Pancreas (tissue), 10 donors: ENCODE results near the gene EIF5A2. TPM values are rescaled to one million over a fixed set of nuclear protein-coding genes. Genes with fewer than 3 reads are reported as not detected.

Source experiments
- ATAC-seq, 4 donors: fragments of 200-7000 bp; cut with Tn5 transposase; one replicate each; pipeline versions ENCODE4 v1.8.0 to v1.9.1; 2020; ENCODE audit warnings: mild to moderate bottlenecking in 4 of 4, moderate library complexity in 4 of 4
- DNase-seq, 6 donors: peaks; one replicate each; pipeline ENCODE4 v3.0.0-alpha.2; 2020
- FAIRE-seq: peaks from 2 replicates; lab custom pipeline; 2012; peaks lifted over from hg19 to GRCh38; lab: Jason Lieb, UNC
- H3K27ac ChIP-seq, 4 donors: fragments of 200-600 bp; sonication (generic); 1 replicate in 3 of 4; 2 replicates in 1 of 4; pipeline versions ENCODE4 v1.5.0 to v1.8.0; 2020
- H3K27me3 ChIP-seq, 4 donors: fragments of 200-600 bp; one replicate each; pipeline ENCODE4 v1.8.0; 2021
- H3K36me3 ChIP-seq, 3 donors: fragments of 200-600 bp; sonication (generic) in 1 of 3; one replicate each; pipeline versions ENCODE4 v1.5.0 to v1.8.0; 2020 to 2021
- H3K4me1 ChIP-seq, 3 donors: fragments of 200-600 bp; one replicate each; pipeline ENCODE4 v1.8.0; 2021
- H3K4me3 ChIP-seq, 4 donors: fragments of 200-600 bp; sonication (generic) in 2 of 4; one replicate each; pipeline versions ENCODE4 v1.5.0 to v1.8.0; 2020 to 2021
- H3K9me3 ChIP-seq, 4 donors: fragments of 200-600 bp; one replicate each; pipeline ENCODE4 v1.8.0; 2021
- CTCF ChIP-seq, 4 donors: fragments of 200-600 bp; sonication (generic) in 3 of 4; IDR thresholded peaks; one replicate each; pipeline versions ENCODE4 v1.5.0 to v1.8.0; 2021; ENCODE audit warnings: antibody characterized with exemption in 4 of 4
- WGBS, 2 donors: extraction: QIAGEN DNeasy Blood & Tissue Kit; methylation state at CpG; one replicate each; pipeline ENCODE4 v1.1.7; 2013; 5-methylcytosine and 5-hydroxymethylcytosine counted together
- intact Hi-C, 3 donors: fragments of 100-400 bp; cut with DNase I; formaldehyde crosslinking; loops; one replicate each; pipeline versions ENCODE4 v1.11.1 to v1.14.2; 2022
- polyA plus RNA-seq, 2 donors: library from polyadenylated mRNA; stranded (reverse); fragments of 200-250 nt; gene quantifications; one replicate each; pipeline ENCODE4 v1.2.3, GENCODE V29; 2013
- total RNA-seq, 6 donors: library from RNA; stranded (reverse); fragmentation: NEBNext Ultra II Directional in 4 of 6; extraction: Animal tissue kit (Norgen Biotek cat#: 25700) in 4 of 6; gene quantifications; one replicate each; pipeline versions ENCODE4 v1.2.1 to v1.2.4, GENCODE V29; 2021 to 2023
- donor health status: healthy with polysubstance abuse.
- donor health status: DM: no; HTN: no; CAD: no; lungs with moderate emphysema.
- donor health status: DM: no; HTN: no; CAD: no.
- donor health status: control.
- donor health status: control.
- donor health status: Bipolar disorder and iron deficiency.
- donor health status: DM: yes; HTN: yes; CAD: no.
- donor health status: DM: no; HTN: no; CAD: no.
- donor health status: DM: no; HTN: no; CAD: no.
- donor health status: DM: yes; HTN: yes; CAD: no.

The EIF5A2 gene
- 1 to 10 TPM; 1.9 to 6.7 (median 4.2) TPM for total RNA-seq
- polyA plus RNA-seq: 1 to 10 TPM in 1 of 2 donors, under 1 TPM in 1; 0.99 to 1.6 TPM

DNA sequence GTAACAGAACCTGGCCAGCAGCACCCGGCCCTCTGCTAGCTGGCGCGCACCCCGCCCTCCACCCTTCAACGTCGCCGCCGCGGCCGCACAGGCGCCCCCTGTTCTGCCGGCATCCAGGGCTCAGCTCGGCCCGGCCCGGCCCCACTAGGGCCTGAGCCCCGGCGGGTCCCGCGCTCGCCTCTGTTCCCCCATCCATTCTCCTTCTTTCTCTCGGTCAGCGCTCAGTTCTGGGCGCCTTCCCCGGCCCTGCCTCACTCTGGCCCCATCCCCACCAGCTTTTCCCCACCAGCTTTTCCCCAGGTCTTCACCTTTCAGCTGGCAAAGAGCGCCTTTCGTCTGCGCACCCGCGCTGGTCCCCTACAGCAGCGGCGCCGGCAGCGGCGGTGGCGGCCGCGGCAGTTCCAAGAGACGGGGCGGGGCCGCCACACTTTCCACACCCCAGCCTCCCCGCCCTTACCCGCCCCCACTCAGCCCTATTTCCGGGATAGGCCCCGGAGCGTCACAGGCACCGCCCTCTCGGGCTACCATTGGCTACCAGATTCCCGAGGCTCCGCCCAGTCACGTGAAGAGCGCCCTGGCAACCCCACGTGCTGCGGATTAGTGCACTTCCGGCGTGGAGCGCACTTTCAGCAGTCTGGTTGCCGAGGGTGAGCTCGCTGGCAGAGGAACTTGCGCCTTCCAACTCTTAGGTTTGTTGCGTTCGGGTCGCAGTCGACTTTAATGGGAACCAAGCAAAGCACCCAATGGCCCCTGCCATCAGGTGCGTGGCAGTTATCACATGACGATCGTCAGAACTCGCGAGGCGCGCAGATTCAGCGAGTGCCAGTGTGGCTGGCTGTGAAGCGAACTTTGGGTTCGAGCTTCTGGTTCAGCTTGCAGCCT, at the start of gene EIF5A2:
Gene EIF5A2, minus strand, starts transcription at position 403 of the 882 bp plus-strand sequence. CDS start 831 bp downstream, outside the sequence.
- FAIRE-seq (no peak), DNase-seq (peak; percentile 91 to 96 (median 95)), ATAC-seq (peak; percentile 97 to 99 (median 98))
- Histone ChIP-seq H3K27me3 (no peaks in the 10 kb centered on the region), H3K4me3 (peak within 1 kb of the TSS; percentile 69 to 83 (median 76)), H3K9me3 (no peaks in the 10 kb centered on the region), H3K36me3 (no peaks in the 10 kb centered on the region), H3K27ac (peak within 1 kb of the TSS in 2 of 4 donors; percentile 42 to 44), H3K4me1 (peaks cover 0 to 9% (median 0%) of the 10 kb centered on the region in 3 donors)
- WGBS, 2 donors: 12 to 15% methylated on average over 63 to 73 of the region's 73 CpGs
- no peak for TF ChIP-seq CTCF (IDR thresholded peaks at IDR 0.05)
- intact Hi-C loops: no loop called here

- Histone ChIP-seq H3K27ac (no peak overlapping the region), H3K4me3 (no peak overlapping the region), H3K9me3 (no peaks in the 10 kb centered on the region), H3K27me3 (no peaks in the 10 kb centered on the region), H3K36me3 (no peaks in the 10 kb centered on the region), H3K4me1 (no peaks in the 10 kb centered on the region)
- intact Hi-C loops: no loop called here
- FAIRE-seq (no peak), DNase-seq (no peak), ATAC-seq (no peak)
- no peak for TF ChIP-seq CTCF (IDR thresholded peaks at IDR 0.05)
Observed at GRCh38 chr3:170956647-170957046, 48.2 kb upstream of the EIF5A2 start.

GRCh38 chr3:170953736-170954135, 45.3 kb upstream of the EIF5A2 start:
- intact Hi-C loops: no loop called here
- H3K27me3 ChIP-seq: no peaks in the 10 kb centered on the region
- no peak for TF ChIP-seq CTCF (IDR thresholded peaks at IDR 0.05)
- no peak overlapping the region for H3K27ac ChIP-seq
- H3K4me3 ChIP-seq: no peak overlapping the region
- no peak for DNase-seq
- FAIRE-seq: no peak
- no peak for ATAC-seq
- no peaks in the 10 kb centered on the region for H3K4me1 ChIP-seq
- H3K9me3 ChIP-seq: peaks cover 0 to 2% (median 0%) of the 10 kb centered on the region in 4 donors
- WGBS, 2 donors: 78 to 90% methylated on average over 12 of the region's 12 CpGs
- H3K36me3 ChIP-seq: no peaks in the 10 kb centered on the region

DNA sequence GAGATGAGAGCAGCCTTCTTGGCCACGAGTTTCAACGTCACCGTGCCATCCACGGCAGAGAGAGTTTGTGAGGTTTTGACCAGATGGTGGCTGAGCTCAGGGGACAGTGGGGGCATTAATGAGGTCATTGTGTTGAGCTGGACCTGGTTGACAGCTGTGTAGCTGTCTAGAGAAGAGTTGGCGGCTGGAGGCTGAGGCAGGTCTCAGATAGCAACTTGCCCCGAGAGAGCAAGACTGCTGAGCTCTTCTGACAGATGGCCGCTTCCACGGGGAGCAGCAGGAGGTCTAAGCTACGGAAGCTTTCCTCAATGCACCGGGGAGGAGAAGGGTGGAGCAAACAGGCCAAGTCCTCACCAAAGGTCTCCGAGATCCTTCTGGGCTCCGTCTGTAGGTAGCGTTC, 44.8 kb upstream of the EIF5A2 start:
- Histone ChIP-seq H3K27me3 (no peaks in the 10 kb centered on the region), H3K9me3 (peaks cover 0 to 3% (median 0%) of the 10 kb centered on the region in 4 donors), H3K27ac (no peak overlapping the region), H3K36me3 (no peaks in the 10 kb centered on the region), H3K4me1 (no peaks in the 10 kb centered on the region), H3K4me3 (no peak overlapping the region)
- TF ChIP-seq CTCF (IDR thresholded peaks at IDR 0.05): no peak
- DNase-seq (no peak), FAIRE-seq (no peak), ATAC-seq (no peak)
- 84 to 86% methylated on average over 13 of the region's 13 CpGs for WGBS, 2 donors
- intact Hi-C loops: no loop called here

DNA sequence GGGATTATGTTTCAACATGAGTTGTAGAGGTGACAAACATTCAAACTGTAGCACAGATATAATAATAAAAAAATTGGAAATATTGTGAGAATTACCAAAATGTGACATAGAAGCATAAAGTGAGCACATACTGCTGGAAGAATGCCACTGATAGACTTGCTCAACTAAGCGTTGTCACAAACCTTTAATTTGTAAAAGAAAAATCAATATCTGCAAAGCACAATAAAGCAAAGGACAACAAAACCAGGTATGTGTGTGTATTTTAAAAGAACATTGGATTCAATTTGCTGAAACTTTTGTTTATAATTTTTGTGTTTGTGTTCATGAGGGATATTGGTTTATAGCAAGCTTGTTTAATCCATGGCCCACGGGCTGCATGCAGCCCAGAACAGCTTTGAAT, 40.8 kb upstream of the EIF5A2 start:
- Histone ChIP-seq H3K9me3 (peaks cover 0 to 3% (median 0%) of the 10 kb centered on the region in 4 donors), H3K27ac (no peak overlapping the region), H3K27me3 (no peaks in the 10 kb centered on the region), H3K4me3 (no peak overlapping the region), H3K36me3 (no peaks in the 10 kb centered on the region), H3K4me1 (no peaks in the 10 kb centered on the region)
- intact Hi-C loops: no loop called here
- DNase-seq (no peak), ATAC-seq (no peak), FAIRE-seq (no peak)
- WGBS, 2 donors: 47% methylated on average over 2 of the region's 2 CpGs
- no peak for TF ChIP-seq CTCF (IDR thresholded peaks at IDR 0.05)
